ENCODE data around the gene ZRANB2. TPM values are rescaled to one million over a fixed set of nuclear protein-coding genes. Genes with fewer than 3 reads are reported as not detected.

Gene ZRANB2
- total RNA-seq, 1 donor from 2014 or later: 154 TPM

GRCh38 chr1:71031426-71031825, 49.4 kb downstream of the ZRANB2 start:
- Mint-ChIP-seq H3K36me3 (ENCODE audit: low read depth) (no peaks in the 10 kb centered on the region), H3K27me3 (peaks cover 14% of the 10 kb centered on the region), H3K9me3 (no peaks in the 10 kb centered on the region), H3K4me1 (no peaks in the 10 kb centered on the region), H3K4me3 (no peak overlapping the region), H3K27ac (no peak overlapping the region)
- intact Hi-C loops (cut with micrococcal nuclease): no loop called here
- DNase-seq: no peak

GRCh38 chr1:71030026-71030425, 50.8 kb downstream of the ZRANB2 start:
- Mint-ChIP-seq H3K27ac (no peak overlapping the region), H3K27me3 (peaks cover 7% of the 10 kb centered on the region), H3K4me1 (no peaks in the 10 kb centered on the region), H3K36me3 (ENCODE audit: low read depth) (no peaks in the 10 kb centered on the region), H3K4me3 (no peak overlapping the region), H3K9me3 (no peaks in the 10 kb centered on the region)
- no peak for DNase-seq
- intact Hi-C loops (cut with micrococcal nuclease): no loop called here

- H3K9me3 Mint-ChIP-seq: no peaks in the 10 kb centered on the region
- no peak overlapping the region for H3K27ac Mint-ChIP-seq
- DNase-seq: no peak
- H3K36me3 Mint-ChIP-seq (ENCODE audit: low read depth): no peaks in the 10 kb centered on the region
- peaks cover 7% of the 10 kb centered on the region for H3K27me3 Mint-ChIP-seq
- H3K4me1 Mint-ChIP-seq: no peaks in the 10 kb centered on the region
- no peak overlapping the region for H3K4me3 Mint-ChIP-seq
- intact Hi-C loops (cut with micrococcal nuclease): no loop called here
Measured at GRCh38 chr1:71028981-71029380, 51.9 kb downstream of the ZRANB2 start.

GRCh38 chr1:71027991-71028390, 52.8 kb downstream of the ZRANB2 start:
- no peak for DNase-seq
- Mint-ChIP-seq H3K36me3 (ENCODE audit: low read depth) (no peaks in the 10 kb centered on the region), H3K9me3 (no peaks in the 10 kb centered on the region), H3K27me3 (peaks cover 5% of the 10 kb centered on the region), H3K27ac (no peak overlapping the region), H3K4me1 (no peaks in the 10 kb centered on the region), H3K4me3 (no peak overlapping the region)
- intact Hi-C loops (cut with micrococcal nuclease): no loop called here

- H3K4me1 Mint-ChIP-seq: no peaks in the 10 kb centered on the region
- intact Hi-C loops (cut with micrococcal nuclease): no loop called here
- no peak for DNase-seq
- no peaks in the 10 kb centered on the region for H3K36me3 Mint-ChIP-seq (ENCODE audit: low read depth)
- H3K27ac Mint-ChIP-seq: no peak overlapping the region
- no peaks in the 10 kb centered on the region for H3K9me3 Mint-ChIP-seq
- H3K4me3 Mint-ChIP-seq: no peak overlapping the region
- H3K27me3 Mint-ChIP-seq: peaks cover under 1% of the 10 kb centered on the region
Measured at GRCh38 chr1:71026093-71026492, 54.7 kb downstream of the ZRANB2 start.

- no peaks in the 10 kb centered on the region for H3K4me1 Mint-ChIP-seq
Measured at GRCh38 chr1:71023515-71023914, 57.3 kb downstream of the ZRANB2 start.

GRCh38 chr1:71019233-71019969, 61.4 kb downstream of the ZRANB2 start:
- H3K4me1 Mint-ChIP-seq: no peaks in the 10 kb centered on the region
- no peaks in the 10 kb centered on the region for H3K9me3 Mint-ChIP-seq
- DNase-seq: no peak
- intact Hi-C loops (cut with micrococcal nuclease): no loop called here
- H3K27ac Mint-ChIP-seq: no peak overlapping the region
- H3K27me3 Mint-ChIP-seq: peaks cover 2% of the 10 kb centered on the region
- no peaks in the 10 kb centered on the region for H3K36me3 Mint-ChIP-seq (ENCODE audit: low read depth)
- no peak overlapping the region for H3K4me3 Mint-ChIP-seq

More at GRCh38 chr1:71023515-71023914, 57.3 kb downstream of the ZRANB2 start:
- Mint-ChIP-seq H3K27ac (no peak overlapping the region), H3K36me3 (ENCODE audit: low read depth) (no peaks in the 10 kb centered on the region), H3K4me3 (no peak overlapping the region), H3K27me3 (no peaks in the 10 kb centered on the region), H3K9me3 (no peaks in the 10 kb centered on the region)
- no peak for DNase-seq
- intact Hi-C loops (cut with micrococcal nuclease): no loop called here

GRCh38 chr1:71018791-71019190, 62.0 kb downstream of the ZRANB2 start:
- no peak overlapping the region for H3K27ac Mint-ChIP-seq
- intact Hi-C loops (cut with micrococcal nuclease): no loop called here
- no peaks in the 10 kb centered on the region for H3K4me1 Mint-ChIP-seq
- no peak for DNase-seq
- H3K27me3 Mint-ChIP-seq: peaks cover 2% of the 10 kb centered on the region
- H3K36me3 Mint-ChIP-seq (ENCODE audit: low read depth): no peaks in the 10 kb centered on the region
- H3K4me3 Mint-ChIP-seq: no peak overlapping the region
- no peaks in the 10 kb centered on the region for H3K9me3 Mint-ChIP-seq

GRCh38 chr1:71015745-71016144, 65.1 kb downstream of the ZRANB2 start:
- H3K4me3 Mint-ChIP-seq: no peak overlapping the region
- no peak for DNase-seq
- H3K9me3 Mint-ChIP-seq: no peaks in the 10 kb centered on the region
- intact Hi-C loops (cut with micrococcal nuclease): no loop called here
- no peak overlapping the region for H3K27ac Mint-ChIP-seq
- H3K36me3 Mint-ChIP-seq (ENCODE audit: low read depth): no peaks in the 10 kb centered on the region
- peaks cover 2% of the 10 kb centered on the region for H3K27me3 Mint-ChIP-seq
- no peaks in the 10 kb centered on the region for H3K4me1 Mint-ChIP-seq

- intact Hi-C loops (cut with micrococcal nuclease): no loop called here
- Mint-ChIP-seq H3K9me3 (no peaks in the 10 kb centered on the region), H3K4me3 (no peak overlapping the region), H3K27ac (no peak overlapping the region), H3K27me3 (peaks cover 5% of the 10 kb centered on the region), H3K36me3 (ENCODE audit: low read depth) (no peaks in the 10 kb centered on the region), H3K4me1 (no peaks in the 10 kb centered on the region)
- DNase-seq: no peak
Measured at GRCh38 chr1:71014178-71014579, 66.7 kb downstream of the ZRANB2 start.

Other genes with a start within 250 kb of the ZRANB2 start
- gene PTGER3, start 33.2 kb downstream of the ZRANB2 start, total RNA-seq: 0.26 and 0.62 TPM in 2 replicates